ENCODE results near the gene ARHGAP15.

Gene ARHGAP15

GRCh38 chr2:143491131-143491530 is 361.9 kb downstream of the ARHGAP15 start:
- no peak overlapping the region for H3K4me3 ChIP-seq (ENCODE audit: insufficient read length, low read depth)
- no peaks in the 10 kb centered on the region for H3K36me3 ChIP-seq (ENCODE audit: insufficient read depth, insufficient read length, low read length)
- H3K27me3 ChIP-seq (ENCODE audit: insufficient read depth, insufficient read length) = no peaks in the 10 kb centered on the region
- no peaks in the 10 kb centered on the region for H3K4me1 ChIP-seq (ENCODE audit: insufficient read depth, insufficient read length)
- no peaks in the 10 kb centered on the region for H3K9me3 ChIP-seq (ENCODE audit: insufficient read depth, low read length)
- TF ChIP-seq SUZ12 (IDR thresholded peaks at IDR 0.05; ENCODE audit: extremely low read depth, insufficient read depth, insufficient read length) = no peak
- TF ChIP-seq YY1 (IDR thresholded peaks at IDR 0.05; ENCODE audit: insufficient read depth, insufficient read length) = no peak
- no peak for TF ChIP-seq ZNF274 (IDR thresholded peaks at IDR 0.05; ENCODE audit: low read depth, low read length)
- DNase-seq (ENCODE audit: low read depth, low spot score) = no peak
- no peak overlapping the region for H3K9ac ChIP-seq (ENCODE audit: insufficient read length, low read depth)

GRCh38 chr2:143493339-143493738 is 364.1 kb downstream of the ARHGAP15 start:
- H3K4me3 ChIP-seq (ENCODE audit: insufficient read length, low read depth) = no peak overlapping the region
- DNase-seq (ENCODE audit: low read depth, low spot score) = no peak
- H3K36me3 ChIP-seq (ENCODE audit: insufficient read depth, insufficient read length, low read length) = no peaks in the 10 kb centered on the region
- no peaks in the 10 kb centered on the region for H3K27me3 ChIP-seq (ENCODE audit: insufficient read depth, insufficient read length)
- no peaks in the 10 kb centered on the region for H3K9me3 ChIP-seq (ENCODE audit: insufficient read depth, low read length)
- TF ChIP-seq YY1 (IDR thresholded peaks at IDR 0.05; ENCODE audit: insufficient read depth, insufficient read length) (no peak), SUZ12 (IDR thresholded peaks at IDR 0.05; ENCODE audit: extremely low read depth, insufficient read depth, insufficient read length) (no peak), ZNF274 (IDR thresholded peaks at IDR 0.05; ENCODE audit: low read depth, low read length) (no peak)
- no peaks in the 10 kb centered on the region for H3K4me1 ChIP-seq (ENCODE audit: insufficient read depth, insufficient read length)
- no peak overlapping the region for H3K9ac ChIP-seq (ENCODE audit: insufficient read length, low read depth)

GRCh38 chr2:143497726-143498125 is 368.5 kb downstream of the ARHGAP15 start:
- Histone ChIP-seq H3K4me3 (ENCODE audit: insufficient read length, low read depth) (no peak overlapping the region), H3K4me1 (ENCODE audit: insufficient read depth, insufficient read length) (no peaks in the 10 kb centered on the region), H3K36me3 (ENCODE audit: insufficient read depth, insufficient read length, low read length) (no peaks in the 10 kb centered on the region), H3K27me3 (ENCODE audit: insufficient read depth, insufficient read length) (no peaks in the 10 kb centered on the region), H3K9me3 (ENCODE audit: insufficient read depth, low read length) (no peaks in the 10 kb centered on the region), H3K9ac (ENCODE audit: insufficient read length, low read depth) (no peak overlapping the region)
- no peak for DNase-seq (ENCODE audit: low read depth, low spot score)
- TF ChIP-seq YY1 (IDR thresholded peaks at IDR 0.05; ENCODE audit: insufficient read depth, insufficient read length) (no peak), SUZ12 (IDR thresholded peaks at IDR 0.05; ENCODE audit: extremely low read depth, insufficient read depth, insufficient read length) (no peak), ZNF274 (IDR thresholded peaks at IDR 0.05; ENCODE audit: low read depth, low read length) (no peak)

- TF ChIP-seq ZNF274 (IDR thresholded peaks at IDR 0.05; ENCODE audit: low read depth, low read length) = no peak
- no peak for TF ChIP-seq YY1 (IDR thresholded peaks at IDR 0.05; ENCODE audit: insufficient read depth, insufficient read length)
- TF ChIP-seq SUZ12 (IDR thresholded peaks at IDR 0.05; ENCODE audit: extremely low read depth, insufficient read depth, insufficient read length) = no peak
- Histone ChIP-seq H3K4me3 (ENCODE audit: insufficient read length, low read depth) (no peak overlapping the region), H3K27me3 (ENCODE audit: insufficient read depth, insufficient read length) (no peaks in the 10 kb centered on the region), H3K9me3 (ENCODE audit: insufficient read depth, low read length) (no peaks in the 10 kb centered on the region), H3K9ac (ENCODE audit: insufficient read length, low read depth) (no peak overlapping the region), H3K4me1 (ENCODE audit: insufficient read depth, insufficient read length) (no peaks in the 10 kb centered on the region), H3K36me3 (ENCODE audit: insufficient read depth, insufficient read length, low read length) (no peaks in the 10 kb centered on the region)
- DNase-seq (ENCODE audit: low read depth, low spot score) = no peak
Observed at GRCh38 chr2:143498496-143498895, 369.3 kb downstream of the ARHGAP15 start.

- TF ChIP-seq YY1 (IDR thresholded peaks at IDR 0.05; ENCODE audit: insufficient read depth, insufficient read length) (no peak), SUZ12 (IDR thresholded peaks at IDR 0.05; ENCODE audit: extremely low read depth, insufficient read depth, insufficient read length) (no peak), ZNF274 (IDR thresholded peaks at IDR 0.05; ENCODE audit: low read depth, low read length) (no peak)
- DNase-seq (ENCODE audit: low read depth, low spot score) = no peak
- H3K36me3 ChIP-seq (ENCODE audit: insufficient read depth, insufficient read length, low read length) = no peaks in the 10 kb centered on the region
- H3K27me3 ChIP-seq (ENCODE audit: insufficient read depth, insufficient read length) = no peaks in the 10 kb centered on the region
- no peaks in the 10 kb centered on the region for H3K9me3 ChIP-seq (ENCODE audit: insufficient read depth, low read length)
- no peak overlapping the region for H3K9ac ChIP-seq (ENCODE audit: insufficient read length, low read depth)
- no peaks in the 10 kb centered on the region for H3K4me1 ChIP-seq (ENCODE audit: insufficient read depth, insufficient read length)
- H3K4me3 ChIP-seq (ENCODE audit: insufficient read length, low read depth) = no peak overlapping the region
Observed at GRCh38 chr2:143499061-143499460, 369.8 kb downstream of the ARHGAP15 start.

GRCh38 chr2:143501106-143501676 is 372.0 kb downstream of the ARHGAP15 start:
- Histone ChIP-seq H3K4me1 (ENCODE audit: insufficient read depth, insufficient read length) (no peaks in the 10 kb centered on the region), H3K9me3 (ENCODE audit: insufficient read depth, low read length) (no peaks in the 10 kb centered on the region), H3K4me3 (ENCODE audit: insufficient read length, low read depth) (no peak overlapping the region), H3K27me3 (ENCODE audit: insufficient read depth, insufficient read length) (no peaks in the 10 kb centered on the region), H3K9ac (ENCODE audit: insufficient read length, low read depth) (no peak overlapping the region), H3K36me3 (ENCODE audit: insufficient read depth, insufficient read length, low read length) (no peaks in the 10 kb centered on the region)
- no peak for TF ChIP-seq ZNF274 (IDR thresholded peaks at IDR 0.05; ENCODE audit: low read depth, low read length)
- TF ChIP-seq SUZ12 (IDR thresholded peaks at IDR 0.05; ENCODE audit: extremely low read depth, insufficient read depth, insufficient read length) = no peak
- TF ChIP-seq YY1 (IDR thresholded peaks at IDR 0.05; ENCODE audit: insufficient read depth, insufficient read length) = no peak
- DNase-seq (ENCODE audit: low read depth, low spot score) = no peak

- DNase-seq (ENCODE audit: low read depth, low spot score) = no peak
- Histone ChIP-seq H3K9me3 (ENCODE audit: insufficient read depth, low read length) (no peaks in the 10 kb centered on the region), H3K4me1 (ENCODE audit: insufficient read depth, insufficient read length) (no peaks in the 10 kb centered on the region), H3K27me3 (ENCODE audit: insufficient read depth, insufficient read length) (no peaks in the 10 kb centered on the region), H3K9ac (ENCODE audit: insufficient read length, low read depth) (no peak overlapping the region), H3K36me3 (ENCODE audit: insufficient read depth, insufficient read length, low read length) (no peaks in the 10 kb centered on the region), H3K4me3 (ENCODE audit: insufficient read length, low read depth) (no peak overlapping the region)
- TF ChIP-seq ZNF274 (IDR thresholded peaks at IDR 0.05; ENCODE audit: low read depth, low read length) (no peak), SUZ12 (IDR thresholded peaks at IDR 0.05; ENCODE audit: extremely low read depth, insufficient read depth, insufficient read length) (no peak), YY1 (IDR thresholded peaks at IDR 0.05; ENCODE audit: insufficient read depth, insufficient read length) (no peak)
Observed at GRCh38 chr2:143503280-143503679, 374.1 kb downstream of the ARHGAP15 start.

Measured in NT2/D1 (cell line).